T-cell (primary cell): ENCODE results near the gene MYPN. TPM values are rescaled to one million over a fixed set of nuclear protein-coding genes. Genes with fewer than 3 reads are reported as not detected.
"Not testable (repeated sequence)": the region's sequence is repeated elsewhere in the genome, so short reads cannot be mapped to it uniquely, and the experiment has no call there.

Experiments
- ATAC-seq, 4 experiments: fragments of 200-7000 bp in 3 of 4; fragments of 150-1000 bp in 1 of 4; cut with Tn5 transposase; replicated peaks in 1 of 4; 1 replicate in 3 of 4; 2 replicates in 1 of 4; pipeline ENCODE4 v1.10.0; 2021; ENCODE audit warnings: moderate library complexity in 3 of 4, mild to moderate bottlenecking in 2 of 4, moderate number of reproducible peaks in 1 of 4
- CTCF ChIA-PET, 2 donors: fragments of 300-600 bp; sonication (Branson Sonifier 250); formaldehyde crosslinking; loops; one replicate each; lab custom pipeline; 2022; ENCODE audit warnings: antibody characterized with exemption in 2 of 2; lab: Charles Lee
- POLR2A ChIA-PET, 2 donors: fragments of 300-600 bp; sonication (Branson Sonifier 250); formaldehyde crosslinking; loops; one replicate each; lab custom pipeline; 2022; ENCODE audit warnings: antibody characterized with exemption in 2 of 2; lab: Charles Lee
- DNase-seq, 35 experiments: peaks; one replicate each; pipeline versions ENCODE4 v3.0.0 to v3.0.0-alpha.2; 2013 to 2023
- H3K27ac ChIP-seq: one replicate; pipeline ENCODE4 v1.5.1; 2013; ENCODE audit warnings: low read length
- H3K27me3 ChIP-seq, 2 experiments: replicated peaks in 1 of 2; 1 replicate in 1 of 2; 2 replicates in 1 of 2; pipeline versions ENCODE4 v1.6.1 to v1.7.0; 2013; ENCODE audit warnings: low read length in 1 of 2, mixed read lengths in 1 of 2; ENCODE audit not compliant: control insufficient read depth in 2 of 2, insufficient read depth in 2 of 2; ENCODE audit errors: extremely low read depth in 1 of 2
- H3K36me3 ChIP-seq, 2 donors: 1 replicate in 1 of 2; 2 replicates in 1 of 2; pipeline versions ENCODE4 v1.6.1 to v1.7.0; 2013; ENCODE audit warnings: low read length in 1 of 2; ENCODE audit not compliant: control insufficient read depth in 2 of 2, insufficient read depth in 1 of 2; ENCODE audit errors: extremely low read depth in 1 of 2
- H3K4me1 ChIP-seq, 2 experiments: 1 replicate in 1 of 2; 2 replicates in 1 of 2; pipeline versions ENCODE4 v1.6.1 to v1.7.0; 2013; ENCODE audit warnings: low read length in 2 of 2, mixed read lengths in 1 of 2; ENCODE audit not compliant: insufficient read depth in 2 of 2, control insufficient read depth in 1 of 2; ENCODE audit errors: extremely low read depth in 1 of 2
- H3K4me3 ChIP-seq, 2 donors: 1 replicate in 1 of 2; 2 replicates in 1 of 2; pipeline versions ENCODE4 v1.5.1 to v1.7.0; 2013; ENCODE audit warnings: mild to moderate bottlenecking in 2 of 2, low read length in 1 of 2, moderate library complexity in 1 of 2; ENCODE audit not compliant: control insufficient read depth in 1 of 2; ENCODE audit errors: extremely low read depth in 1 of 2
- H3K9me3 ChIP-seq: 2 replicates; pipeline ENCODE4 v1.7.0; 2013
- H3K27ac Mint-ChIP-seq, 2 donors: one replicate each; pipeline ENCODE4 v1.8.0; 2020 to 2021; ENCODE audit warnings: mild to moderate bottlenecking in 2 of 2, mixed read lengths in 2 of 2
- H3K27me3 Mint-ChIP-seq, 2 donors: one replicate each; pipeline ENCODE4 v1.8.0; 2021 to 2022; ENCODE audit warnings: mixed read lengths in 2 of 2
- H3K36me3 Mint-ChIP-seq: one replicate; pipeline ENCODE4 v1.8.0; 2021; ENCODE audit warnings: mixed read lengths
- H3K4me1 Mint-ChIP-seq, 3 donors: one replicate each; pipeline ENCODE4 v1.8.0; 2020 to 2022; ENCODE audit warnings: mixed read lengths in 3 of 3, mild to moderate bottlenecking in 1 of 3
- H3K4me3 Mint-ChIP-seq, 3 donors: one replicate each; pipeline ENCODE4 v1.8.0; 2020 to 2022; ENCODE audit warnings: mild to moderate bottlenecking in 3 of 3, mixed read lengths in 3 of 3, moderate library complexity in 3 of 3
- H3K9me3 Mint-ChIP-seq, 3 donors: one replicate each; pipeline ENCODE4 v1.8.0; 2020 to 2022; ENCODE audit warnings: mixed read lengths in 3 of 3
- WGBS: methylation state at CpG from one replicate; pipeline ENCODE4 v1.1.5; 2013; ENCODE audit warnings: missing lambda C conversion rate; ENCODE audit not compliant: insufficient coverage; 5-methylcytosine and 5-hydroxymethylcytosine counted together
- total RNA-seq, 35 experiments: library from RNA in 6 of 35; stranded (reverse) in 6 of 35; fragments of 120-200 nt in 1 of 35; gene quantifications; one replicate each; pipeline versions ENCODE4 v1.2.1 to v1.2.4 and lab custom pipeline; 2013 to 2026

Gene MYPN
- total RNA-seq, 5 donors from 2014 or later (not counting 1 experiment from before 2014, with no cell fraction given) = not detected

- Mint-ChIP-seq H3K9me3 (no peaks in the 10 kb centered on the region), H3K4me1 (no peaks in the 10 kb centered on the region), H3K27me3 (peaks cover 6 to 10% of the 10 kb centered on the region in 2 donors), H3K4me3 (no peak overlapping the region), H3K36me3 (no peaks in the 10 kb centered on the region), H3K27ac (no peak overlapping the region)
- Histone ChIP-seq H3K4me1 (no peaks in the 10 kb centered on the region), H3K9me3 (no peaks in the 10 kb centered on the region), H3K36me3 (no peaks in the 10 kb centered on the region), H3K4me3 (no peak overlapping the region), H3K27ac (no peak overlapping the region), H3K27me3 (peaks cover 0 to 2% of the 10 kb centered on the region in 2 experiments)
- ChIA-PET POLR2A (no interaction called here), CTCF (no interaction called here)
- 100% methylated on average over 2 of the region's 2 CpGs for WGBS
- DNase-seq (no peak), ATAC-seq (no peak)
Observed at GRCh38 chr10:68242051-68242450, 132.8 kb downstream of the MYPN start.

GRCh38 chr10:68246397-68246796 lies 137.1 kb downstream of the MYPN start:
- H3K27me3 Mint-ChIP-seq, ATAC-seq, H3K4me1 ChIP-seq, H3K9me3 Mint-ChIP-seq, CTCF ChIA-PET, H3K27me3 ChIP-seq, H3K36me3 Mint-ChIP-seq, H3K4me1 Mint-ChIP-seq, DNase-seq, POLR2A ChIA-PET, H3K36me3 ChIP-seq, H3K27ac Mint-ChIP-seq, H3K4me3 ChIP-seq, H3K9me3 ChIP-seq, H3K27ac ChIP-seq, H3K4me3 Mint-ChIP-seq: not testable (repeated sequence)
- no CpG with 5 or more reads among the region's 7 CpGs for WGBS

GRCh38 chr10:68247931-68248330 lies 138.6 kb downstream of the MYPN start:
- H3K4me3 ChIP-seq = no peak overlapping the region
- ChIA-PET POLR2A (no interaction called here), CTCF (no interaction called here)
- no peaks in the 10 kb centered on the region for H3K9me3 ChIP-seq
- DNase-seq (no peak), ATAC-seq (no peak)
- Mint-ChIP-seq H3K9me3 (no peaks in the 10 kb centered on the region), H3K4me1 (no peaks in the 10 kb centered on the region), H3K27me3 (peaks cover 0 to 5% of the 10 kb centered on the region in 2 donors), H3K27ac (no peak overlapping the region), H3K4me3 (no peak overlapping the region), H3K36me3 (no peaks in the 10 kb centered on the region)
- no peak overlapping the region for H3K27ac ChIP-seq
- no CpG with 5 or more reads among the region's 6 CpGs for WGBS
- no peaks in the 10 kb centered on the region for H3K4me1 ChIP-seq
- H3K27me3 ChIP-seq = no peaks in the 10 kb centered on the region
- H3K36me3 ChIP-seq = no peaks in the 10 kb centered on the region

GRCh38 chr10:68249297-68249696 lies 140.0 kb downstream of the MYPN start:
- H3K36me3 Mint-ChIP-seq = no peaks in the 10 kb centered on the region
- 63% methylated on average over 2 of the region's 4 CpGs for WGBS
- H3K27ac Mint-ChIP-seq = no peak overlapping the region
- Histone ChIP-seq H3K4me3 (no peak overlapping the region), H3K27ac (no peak overlapping the region), H3K4me1 (no peaks in the 10 kb centered on the region), H3K27me3 (no peaks in the 10 kb centered on the region), H3K9me3 (no peaks in the 10 kb centered on the region), H3K36me3 (no peaks in the 10 kb centered on the region)
- DNase-seq (no peak), ATAC-seq (no peak)
- no peaks in the 10 kb centered on the region for H3K9me3 Mint-ChIP-seq
- H3K27me3 Mint-ChIP-seq = peaks cover under 1 to 5% of the 10 kb centered on the region in 2 donors
- CTCF ChIA-PET = interaction anchor here in 1 of 2 donors (0.6 kb wide), 1 partner anchor 235 kb away, joined by 6 read pairs; no protein-coding TSS in a partner anchor
- H3K4me3 Mint-ChIP-seq = no peak overlapping the region
- H3K4me1 Mint-ChIP-seq = no peaks in the 10 kb centered on the region
- POLR2A ChIA-PET = no interaction called here

GRCh38 chr10:68251151-68251550 lies 141.9 kb downstream of the MYPN start:
- no peaks in the 10 kb centered on the region for H3K36me3 ChIP-seq
- Mint-ChIP-seq H3K4me3 (no peak overlapping the region), H3K4me1 (no peaks in the 10 kb centered on the region), H3K9me3 (no peaks in the 10 kb centered on the region), H3K36me3 (no peaks in the 10 kb centered on the region), H3K27me3 (peaks cover 3% of the 10 kb centered on the region in 2 donors), H3K27ac (no peak overlapping the region)
- CTCF ChIA-PET = no interaction called here
- no peaks in the 10 kb centered on the region for H3K4me1 ChIP-seq
- H3K4me3 ChIP-seq = no peak overlapping the region
- WGBS = 100% methylated on average over 3 of the region's 7 CpGs
- H3K27me3 ChIP-seq = no peaks in the 10 kb centered on the region
- ATAC-seq (no peak), DNase-seq (no peak)
- H3K27ac ChIP-seq = no peak overlapping the region
- POLR2A ChIA-PET = no interaction called here
- H3K9me3 ChIP-seq = no peaks in the 10 kb centered on the region

- POLR2A ChIA-PET = no interaction called here
- no CpG with 5 or more reads among the region's 5 CpGs for WGBS
- no peak for DNase-seq
- H3K36me3 ChIP-seq = no peaks in the 10 kb centered on the region
- H3K27me3 ChIP-seq = no peaks in the 10 kb centered on the region
- H3K9me3 ChIP-seq = no peaks in the 10 kb centered on the region
- H3K4me1 ChIP-seq = no peaks in the 10 kb centered on the region
- no peaks in the 10 kb centered on the region for H3K9me3 Mint-ChIP-seq
- CTCF ChIA-PET = no interaction called here
- no peak overlapping the region for H3K27ac ChIP-seq
- H3K27ac Mint-ChIP-seq = no peak overlapping the region
- H3K27me3 Mint-ChIP-seq = peaks cover 3 to 7% of the 10 kb centered on the region in 2 donors
- no peaks in the 10 kb centered on the region for H3K36me3 Mint-ChIP-seq
- no peak overlapping the region for H3K4me3 Mint-ChIP-seq
- no peak for ATAC-seq
- H3K4me3 ChIP-seq = no peak overlapping the region
- H3K4me1 Mint-ChIP-seq = no peaks in the 10 kb centered on the region
Observed at GRCh38 chr10:68251625-68252495, 142.6 kb downstream of the MYPN start.
